Fibroblast of lung (primary cell): Measurements from ENCODE around the gene MGAT1. TPM values are rescaled to one million over a fixed set of nuclear protein-coding genes. Genes with fewer than 3 reads are reported as not detected.

ENCODE experiments used
- DNase-seq, 2 donors: peaks; one replicate each; pipeline versions ENCODE4 v3.0.0 to v3.0.0-alpha.2; 2010; ENCODE audit warnings: low read depth in 2 of 2
- H2AFZ ChIP-seq: 2 replicates; pipeline ENCODE4 v1.5.1; 2012; ENCODE audit warnings: low read length, control low read depth, inconsistent platforms
- H3K27ac ChIP-seq: 2 replicates; pipeline ENCODE4 v1.5.1; 2011; ENCODE audit warnings: low read length, control low read depth; ENCODE audit not compliant: insufficient read depth
- H3K27me3 ChIP-seq: 2 replicates; pipeline ENCODE4 v1.5.1; 2011; ENCODE audit warnings: mild to moderate bottlenecking, low read length; ENCODE audit not compliant: control insufficient read depth, insufficient read depth
- H3K36me3 ChIP-seq: 2 replicates; pipeline ENCODE4 v1.5.1; 2011; ENCODE audit warnings: low read length; ENCODE audit not compliant: control insufficient read depth, insufficient read depth
- H3K4me1 ChIP-seq: 2 replicates; pipeline ENCODE4 v1.5.1; 2011; ENCODE audit warnings: low read length; ENCODE audit not compliant: control insufficient read depth, insufficient read depth; ENCODE audit errors: extremely low read depth
- H3K4me2 ChIP-seq: 2 replicates; pipeline ENCODE4 v1.5.1; 2011; ENCODE audit warnings: low read length, control low read depth; ENCODE audit not compliant: insufficient read depth; ENCODE audit errors: extremely low read depth
- H3K4me3 ChIP-seq, 4 experiments: fragments of 200-600 bp in 1 of 4; sonication (generic) in 1 of 4; replicated peaks in 1 of 4; 2 replicates each; pipeline ENCODE4 v1.5.1; 2011 to 2016; ENCODE audit warnings: low read length in 4 of 4, low read depth in 3 of 4, mild to moderate bottlenecking in 3 of 4, control low read depth in 2 of 4, inconsistent platforms in 1 of 4, mixed read lengths in 1 of 4; ENCODE audit not compliant: insufficient read depth in 1 of 4; ENCODE audit errors: control extremely low read depth in 1 of 4
- H3K79me2 ChIP-seq: 2 replicates; pipeline ENCODE4 v1.5.1; 2012; ENCODE audit warnings: mild to moderate bottlenecking, low read length, inconsistent platforms; ENCODE audit not compliant: control insufficient read depth, insufficient read depth
- H3K9ac ChIP-seq: 2 replicates; pipeline ENCODE4 v1.5.1; 2011; ENCODE audit warnings: mild to moderate bottlenecking, low read length, control low read depth; ENCODE audit not compliant: insufficient read depth
- H3K9me3 ChIP-seq: 2 replicates; pipeline ENCODE4 v1.5.1; 2012; ENCODE audit warnings: low read depth, low read length; ENCODE audit not compliant: control insufficient read depth, insufficient read depth
- H4K20me1 ChIP-seq: 2 replicates; pipeline ENCODE4 v1.5.1; 2011; ENCODE audit warnings: low read length; ENCODE audit not compliant: control insufficient read depth, insufficient read depth; ENCODE audit errors: extremely low read depth
- CTCF ChIP-seq, 2 donors: IDR thresholded peaks in 1 of 2; conservative IDR thresholded peaks in 1 of 2; 1 replicate in 1 of 2; 2 replicates in 1 of 2; pipeline ENCODE4 v1.5.1; 2011 to 2012; ENCODE audit warnings: low read length in 2 of 2, control low read depth in 1 of 2, inconsistent platforms in 1 of 2, low read depth in 1 of 2, mild to moderate bottlenecking in 1 of 2
- EZH2 ChIP-seq: IDR thresholded peaks from 2 replicates; pipeline ENCODE4 v1.5.1; 2012; ENCODE audit warnings: low read length, control low read depth, mild to moderate bottlenecking; ENCODE audit errors: missing control alignments
- polyA plus RNA-seq, 2 donors: library from polyadenylated mRNA; depleted of rRNA in 1 of 2; stranded (reverse) in 1 of 2; unstranded in 1 of 2; fragments of >200 nt; gene quantifications; 2 replicates each; pipeline ENCODE4 v1.2.1, GENCODE V29; 2011 to 2012; ENCODE audit warnings: missing spikeins in 1 of 2
- total RNA-seq: library from RNA; depleted of rRNA; stranded (reverse); fragments of >200 nt; gene quantifications from 2 replicates; pipeline ENCODE4 v1.2.1, GENCODE V29; 2014

MGAT1 gene
- total and polyA plus RNA-seq, 2 donors (not counting 1 experiment from before 2014, with no cell fraction given) = 72.5 to 90.4 TPM

GRCh38 chr5:180820788-180821321, 18.2 kb upstream of the MGAT1 start:
- Histone ChIP-seq H3K27ac (no peak overlapping the region), H3K4me1 (peaks cover 4% of the 10 kb centered on the region), H3K9me3 (no peaks in the 10 kb centered on the region), H3K4me3 (no peak overlapping the region), H3K4me2 (no peak overlapping the region), H3K9ac (no peak overlapping the region), H3K27me3 (no peaks in the 10 kb centered on the region), H3K79me2 (no peaks in the 10 kb centered on the region), H4K20me1 (no peaks in the 10 kb centered on the region), H3K36me3 (no peaks in the 10 kb centered on the region), H2AFZ (no peak overlapping the region)
- TF ChIP-seq CTCF (conservative IDR thresholded peaks at IDR 0.05 in 1 of 2, IDR thresholded peaks at IDR 0.05 in 1 of 2; ENCODE audit: low read depth in 1 of 2, low read length in 2 of 2) = no peak
- TF ChIP-seq EZH2 = no peak
- peak in 1 of 2 donors; percentile 77 for DNase-seq

- TF ChIP-seq CTCF (conservative IDR thresholded peaks at IDR 0.05 in 1 of 2, IDR thresholded peaks at IDR 0.05 in 1 of 2; ENCODE audit: low read depth in 1 of 2, low read length in 2 of 2) = no peak
- no peak for TF ChIP-seq EZH2
- no peak overlapping the region for H3K4me3 ChIP-seq
- no peak overlapping the region for H3K27ac ChIP-seq
- peaks cover 2% of the 10 kb centered on the region for H3K4me1 ChIP-seq
- no peaks in the 10 kb centered on the region for H4K20me1 ChIP-seq
- no peak overlapping the region for H2AFZ ChIP-seq
- no peaks in the 10 kb centered on the region for H3K9me3 ChIP-seq
- no peak overlapping the region for H3K9ac ChIP-seq
- no peaks in the 10 kb centered on the region for H3K79me2 ChIP-seq
- no peak overlapping the region for H3K4me2 ChIP-seq
- no peaks in the 10 kb centered on the region for H3K27me3 ChIP-seq
- no peak for DNase-seq
- no peaks in the 10 kb centered on the region for H3K36me3 ChIP-seq
Measured at GRCh38 chr5:180818677-180819341, 16.2 kb upstream of the MGAT1 start.

GRCh38 chr5:180817893-180818674, 15.5 kb upstream of the MGAT1 start:
- H3K27ac ChIP-seq = no peak overlapping the region
- H3K9ac ChIP-seq = no peak overlapping the region
- no peak for DNase-seq
- H3K4me1 ChIP-seq = peaks cover 2% of the 10 kb centered on the region
- H3K36me3 ChIP-seq = no peaks in the 10 kb centered on the region
- no peak overlapping the region for H3K4me2 ChIP-seq
- H3K27me3 ChIP-seq = no peaks in the 10 kb centered on the region
- no peaks in the 10 kb centered on the region for H3K79me2 ChIP-seq
- no peaks in the 10 kb centered on the region for H4K20me1 ChIP-seq
- no peak overlapping the region for H3K4me3 ChIP-seq
- no peak for TF ChIP-seq EZH2
- no peak for TF ChIP-seq CTCF (conservative IDR thresholded peaks at IDR 0.05 in 1 of 2, IDR thresholded peaks at IDR 0.05 in 1 of 2; ENCODE audit: low read depth in 1 of 2, low read length in 2 of 2)
- no peak overlapping the region for H2AFZ ChIP-seq
- H3K9me3 ChIP-seq = no peaks in the 10 kb centered on the region
